NCI-H1092 (cell line): ENCODE data around the gene ATE1.
"Not testable (repeated sequence)": the region's sequence is repeated elsewhere in the genome, so short reads cannot be mapped to it uniquely, and the experiment has no call there.

Source experiments
- DNase-seq: peaks from one replicate; lab custom pipeline; 2025; lab: John Stamatoyannopoulos, UW

The ATE1 gene

DNA sequence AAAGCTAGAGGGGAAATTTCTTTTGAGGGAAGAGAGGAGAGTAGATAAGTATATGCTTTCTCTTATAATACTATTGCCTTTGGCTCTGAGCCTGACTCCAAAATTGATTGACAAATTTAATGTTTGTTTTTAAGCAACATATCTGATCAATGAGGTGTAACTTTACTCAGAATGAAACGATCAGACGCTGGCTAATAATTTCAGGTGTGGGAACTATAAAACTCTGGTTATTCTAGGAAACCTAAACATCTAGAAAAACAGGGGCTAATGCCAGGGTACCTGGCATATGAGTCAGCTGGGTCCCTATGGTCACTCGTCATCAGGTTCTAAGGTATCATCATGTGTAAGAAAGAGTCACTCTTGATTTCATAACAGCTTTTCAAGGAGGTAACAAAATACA, 139.7 kb downstream of the ATE1 start:
- no peak for DNase-seq

DNA sequence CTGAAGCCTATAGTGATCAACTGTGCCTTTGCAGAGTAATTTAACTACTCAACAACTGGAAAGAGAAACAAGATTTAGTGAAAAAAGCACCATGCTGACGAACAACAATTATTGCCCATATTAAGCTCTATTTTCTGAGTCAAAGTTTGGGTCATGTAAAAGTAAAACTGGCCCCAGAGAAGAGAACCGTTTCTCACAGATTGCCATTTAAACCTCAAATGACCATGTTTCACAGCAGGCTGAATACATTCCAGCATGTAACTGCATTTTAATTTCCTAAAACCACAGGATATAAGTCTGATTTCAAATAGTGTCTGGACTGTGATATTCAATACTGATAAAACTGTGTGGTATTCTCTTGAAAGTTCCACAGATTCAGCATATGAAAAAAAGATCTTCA, 140.7 kb downstream of the ATE1 start:
- no peak for DNase-seq

DNA sequence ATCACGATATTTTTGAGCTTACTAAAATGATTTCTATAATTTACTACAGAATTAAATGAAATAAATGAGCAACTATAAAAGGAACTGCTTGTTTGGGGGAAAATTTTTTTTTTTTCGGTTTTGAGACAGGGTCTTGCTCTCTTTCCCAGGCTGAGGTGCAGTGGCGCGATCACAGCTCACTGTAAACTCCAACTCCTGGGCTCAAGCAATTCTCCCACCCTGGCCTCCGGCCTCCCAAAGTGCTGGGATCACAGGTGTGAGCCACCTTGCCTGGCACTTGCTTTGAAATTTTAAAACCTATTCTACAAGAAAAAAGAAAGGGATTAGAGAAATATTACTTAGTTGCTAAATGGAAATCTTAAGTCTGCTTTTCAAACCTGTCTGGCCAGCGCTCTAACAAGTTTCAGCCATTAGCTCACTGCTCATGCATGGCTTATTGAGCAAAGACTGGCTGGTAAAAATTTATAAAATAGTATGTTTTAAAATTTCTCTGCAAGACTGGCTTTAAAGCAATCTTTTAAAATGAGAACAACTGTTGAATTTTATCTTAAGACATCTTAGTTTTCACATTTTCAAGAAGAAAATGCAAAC, 144.0 kb downstream of the ATE1 start:
- DNase-seq: no peak

DNA sequence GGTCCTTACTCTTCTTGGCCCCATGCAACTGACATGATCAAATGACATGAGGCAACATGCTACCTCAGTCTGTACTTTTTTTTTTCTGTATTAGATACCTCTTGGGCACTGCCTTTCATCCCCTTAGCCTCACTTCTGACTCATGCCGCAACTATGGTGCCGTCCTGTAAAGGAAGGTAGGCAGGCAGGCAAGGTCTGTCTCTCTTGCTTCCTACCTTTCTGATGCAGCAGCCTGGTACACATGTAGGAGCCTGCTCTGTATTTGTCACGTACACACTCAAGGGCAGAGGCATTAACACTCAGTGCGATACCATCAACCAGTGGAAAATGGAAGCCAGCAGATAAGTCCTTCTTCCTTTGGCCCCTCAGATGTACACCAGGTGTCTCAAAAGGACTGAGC, 146.7 kb downstream of the ATE1 start:
- no peak for DNase-seq

DNA sequence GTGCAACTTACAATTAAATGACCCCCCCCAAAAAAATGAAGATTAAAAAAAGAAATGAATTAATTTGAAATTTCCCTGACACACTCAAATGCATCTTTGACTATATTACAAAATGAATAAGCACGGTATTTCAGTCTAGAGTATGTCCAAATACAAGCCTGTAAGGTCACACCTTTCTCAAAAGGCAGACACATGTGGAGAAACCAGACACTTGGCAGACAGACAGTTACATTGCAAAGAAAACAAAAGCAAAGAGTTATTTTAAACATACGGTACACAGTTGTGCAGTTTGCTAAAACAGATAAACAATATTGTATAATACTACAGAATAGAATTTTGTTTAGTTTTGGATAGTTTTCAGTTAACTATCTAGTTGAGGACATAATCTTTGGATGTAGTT, 153.0 kb downstream of the ATE1 start:
- DNase-seq: no peak

DNA sequence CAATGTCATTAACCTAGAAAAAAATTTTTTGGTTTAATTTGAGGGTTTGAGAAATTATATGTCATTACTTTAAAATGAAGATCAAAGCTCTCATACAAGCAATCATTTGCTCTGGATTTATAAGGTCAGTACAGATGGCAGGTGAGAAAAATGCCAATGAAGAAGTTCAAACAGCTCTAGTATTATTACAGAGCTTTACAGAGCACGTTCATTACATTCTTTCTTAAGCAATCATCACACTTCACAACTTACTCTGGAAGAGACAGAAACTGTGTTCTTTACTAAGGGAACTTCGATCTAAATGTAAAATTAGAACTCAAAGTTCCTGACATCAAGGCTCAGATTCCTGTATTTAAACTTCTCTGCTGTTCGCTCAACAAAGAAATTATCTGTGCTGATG, 153.4 kb downstream of the ATE1 start:
- no peak for DNase-seq

DNA sequence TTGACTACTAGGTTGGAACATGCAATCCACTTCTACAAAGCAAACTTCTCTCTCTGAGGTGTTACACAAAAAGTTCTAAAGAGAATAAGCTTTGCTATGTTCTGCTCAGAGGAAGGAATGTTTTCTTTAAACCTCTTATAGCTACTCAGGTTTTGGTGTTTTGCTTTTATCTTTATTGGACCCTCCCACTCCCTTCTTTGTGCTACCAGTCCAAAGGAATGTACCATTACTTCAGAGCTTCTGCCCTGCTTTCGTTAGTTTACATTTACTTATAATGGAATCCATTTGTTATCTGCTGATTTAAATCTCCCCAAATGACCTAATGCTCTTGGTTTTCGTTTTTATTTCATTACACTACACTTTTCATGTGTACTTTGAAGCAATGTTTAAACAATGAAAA, 154.9 kb downstream of the ATE1 start:
- no peak for DNase-seq

DNA sequence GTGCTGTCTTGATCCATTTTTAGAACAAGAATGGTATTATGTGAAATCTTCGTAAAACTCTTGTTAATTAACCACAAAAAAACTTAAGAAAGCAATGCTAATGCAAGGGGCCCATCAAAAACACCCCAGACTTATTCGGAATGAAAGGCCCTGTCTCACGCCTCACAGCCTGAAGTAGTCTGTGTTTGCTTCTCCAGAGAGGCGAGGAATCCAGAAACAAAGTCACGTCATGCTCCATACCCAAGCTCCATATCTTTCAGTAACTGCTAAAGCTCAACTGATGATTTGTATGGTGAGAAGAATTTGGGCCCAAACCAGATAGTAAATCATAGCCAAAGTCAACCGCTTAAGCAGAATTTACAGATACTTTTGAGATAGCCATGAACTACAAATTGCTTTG, 155.4 kb downstream of the ATE1 start:
- DNase-seq: no peak

DNA sequence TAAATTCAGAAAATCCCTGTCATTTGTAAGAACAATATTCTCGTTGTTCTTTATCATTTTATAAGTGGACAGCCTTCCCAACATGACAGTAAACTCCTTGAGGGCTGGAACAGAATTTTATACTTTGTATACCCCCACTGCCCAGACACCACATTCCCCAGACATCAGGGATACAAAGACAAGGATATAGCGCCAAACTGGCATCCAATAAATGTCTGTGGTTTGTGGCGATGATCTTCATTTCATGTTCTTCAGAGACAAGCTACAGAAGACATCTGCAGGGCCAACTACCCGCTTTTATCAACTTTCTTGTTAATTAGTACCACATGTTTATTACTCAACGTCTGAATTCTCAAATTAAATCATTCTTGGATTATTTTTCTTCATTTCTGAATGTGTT, 155.9 kb downstream of the ATE1 start:
- no peak for DNase-seq

DNA sequence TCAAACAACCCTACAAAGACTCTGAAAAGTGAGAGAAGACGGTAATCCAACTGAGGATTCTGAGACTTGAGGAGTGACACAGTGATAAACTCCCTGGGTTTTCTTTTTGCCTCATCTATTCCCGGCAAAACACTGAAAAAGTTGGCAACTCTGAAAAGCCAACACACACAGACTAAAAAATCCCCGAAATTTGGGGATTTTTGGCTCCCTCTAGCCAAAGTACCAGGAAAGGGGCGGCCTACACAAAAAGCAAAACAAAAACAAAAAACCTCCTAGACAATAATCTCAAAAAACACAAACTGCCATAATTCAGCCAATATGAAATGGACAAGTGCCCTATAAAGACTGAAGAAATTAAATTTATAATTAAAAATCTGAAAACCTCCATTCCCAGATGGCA, 161.4 kb downstream of the ATE1 start:
- DNase-seq: no peak

DNA sequence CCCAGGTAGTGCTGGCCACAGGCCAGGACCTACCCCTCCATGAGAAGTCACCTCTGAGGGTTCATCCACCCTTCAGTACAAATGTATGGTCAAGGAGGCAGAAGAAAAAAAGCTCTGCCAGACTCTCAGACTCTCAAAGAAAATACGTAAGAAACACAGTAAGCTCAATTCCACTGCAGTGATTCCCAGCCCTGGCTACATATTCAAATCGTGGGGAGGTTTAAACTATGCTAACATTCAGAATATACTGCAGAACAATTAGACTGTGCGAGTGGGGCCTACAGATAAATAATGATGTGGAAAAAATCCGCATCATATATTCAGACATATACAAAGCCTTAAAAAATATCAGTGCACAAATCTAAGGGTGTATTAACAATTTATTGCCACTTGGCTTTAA, 162.6 kb downstream of the ATE1 start:
- no peak for DNase-seq

DNA sequence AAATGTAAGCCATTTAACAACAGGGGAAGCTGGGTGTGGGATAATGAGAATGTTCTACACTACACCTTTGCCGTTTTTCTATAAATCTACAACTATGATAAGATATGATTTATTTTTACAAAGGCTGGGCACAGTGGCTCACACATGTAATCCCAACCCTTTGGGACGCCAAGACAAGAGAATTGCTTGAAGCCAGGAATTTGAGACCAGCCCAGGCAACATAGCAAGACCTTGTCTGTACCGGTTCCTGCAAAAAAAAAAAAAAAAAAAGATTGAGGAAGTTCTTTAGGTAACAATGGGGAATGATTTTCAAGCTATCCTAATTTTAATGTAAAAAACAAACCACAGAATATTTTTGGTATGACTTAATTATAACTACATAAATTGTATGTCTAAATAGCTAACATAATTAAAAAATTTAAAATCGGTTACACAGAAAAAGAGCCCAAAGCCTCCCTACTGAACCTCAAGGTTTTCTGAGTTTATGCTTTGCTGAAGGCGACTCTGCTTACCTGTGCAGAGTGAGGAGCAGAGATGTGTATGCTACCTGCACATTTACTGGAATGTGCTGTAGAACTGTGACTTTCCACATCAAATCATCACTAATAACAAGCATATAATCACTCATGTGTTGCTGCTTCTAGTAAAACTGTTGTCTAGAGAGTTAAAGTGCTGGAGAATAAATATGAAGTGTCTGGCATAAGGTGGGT, 163.4 kb downstream of the ATE1 start:
- DNase-seq: no peak

DNA sequence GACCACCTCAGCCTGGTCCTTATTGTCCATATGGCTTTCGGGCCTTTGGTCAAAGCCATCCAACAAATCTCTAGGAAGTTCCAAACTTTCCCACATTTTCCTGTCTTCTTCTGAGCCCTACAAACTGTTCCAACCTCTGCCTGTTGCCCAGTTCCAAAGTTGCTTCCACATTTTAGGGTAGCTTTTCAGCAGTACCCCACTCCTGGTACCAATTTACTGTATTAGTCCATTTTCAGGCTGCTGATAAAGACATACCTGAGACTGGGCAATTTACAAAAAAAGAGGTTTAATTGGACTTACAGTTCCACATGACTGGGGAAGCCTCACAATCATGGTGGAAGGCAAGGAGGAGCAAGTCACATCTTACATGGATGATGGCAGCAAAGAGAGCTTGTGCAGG, 170.6 kb downstream of the ATE1 start:
- not testable (repeated sequence) for DNase-seq

DNA sequence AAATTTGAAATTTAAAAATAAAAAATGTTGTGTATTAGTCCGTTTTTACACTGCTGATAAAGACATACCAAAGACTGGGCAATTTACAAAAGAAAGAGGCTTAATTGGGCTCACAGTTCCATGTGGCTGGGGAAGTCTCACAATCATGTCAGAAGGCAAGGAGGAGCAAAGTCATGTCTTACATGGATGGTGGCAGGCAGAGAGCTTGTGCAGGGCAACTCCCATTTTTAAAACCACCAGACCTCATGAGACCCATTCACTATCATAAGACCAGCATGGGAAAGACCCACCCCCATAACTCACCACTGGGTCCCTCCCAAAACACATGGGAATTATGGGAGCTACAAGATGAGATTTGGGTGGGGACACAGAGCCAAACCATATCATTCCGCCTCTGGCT, 172.3 kb downstream of the ATE1 start:
- DNase-seq: not testable (repeated sequence)

DNA sequence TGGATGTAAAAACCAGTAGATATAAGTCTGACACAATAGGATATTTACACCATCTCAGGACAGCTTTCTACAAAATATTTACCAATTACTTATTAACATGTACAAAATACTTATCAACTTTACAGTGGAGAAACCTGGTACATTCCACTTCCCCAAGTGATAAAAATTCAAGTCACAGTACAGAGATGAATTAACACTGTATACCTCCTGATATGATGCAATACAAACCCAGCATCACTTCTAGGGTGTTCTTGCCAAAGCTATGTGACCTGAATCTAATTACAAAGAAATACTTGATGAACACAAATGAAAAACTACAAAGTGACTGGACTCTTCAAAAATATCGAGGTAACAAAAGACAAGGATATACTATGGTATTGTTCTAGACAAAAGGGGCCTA, 173.2 kb downstream of the ATE1 start:
- DNase-seq: no peak

DNA sequence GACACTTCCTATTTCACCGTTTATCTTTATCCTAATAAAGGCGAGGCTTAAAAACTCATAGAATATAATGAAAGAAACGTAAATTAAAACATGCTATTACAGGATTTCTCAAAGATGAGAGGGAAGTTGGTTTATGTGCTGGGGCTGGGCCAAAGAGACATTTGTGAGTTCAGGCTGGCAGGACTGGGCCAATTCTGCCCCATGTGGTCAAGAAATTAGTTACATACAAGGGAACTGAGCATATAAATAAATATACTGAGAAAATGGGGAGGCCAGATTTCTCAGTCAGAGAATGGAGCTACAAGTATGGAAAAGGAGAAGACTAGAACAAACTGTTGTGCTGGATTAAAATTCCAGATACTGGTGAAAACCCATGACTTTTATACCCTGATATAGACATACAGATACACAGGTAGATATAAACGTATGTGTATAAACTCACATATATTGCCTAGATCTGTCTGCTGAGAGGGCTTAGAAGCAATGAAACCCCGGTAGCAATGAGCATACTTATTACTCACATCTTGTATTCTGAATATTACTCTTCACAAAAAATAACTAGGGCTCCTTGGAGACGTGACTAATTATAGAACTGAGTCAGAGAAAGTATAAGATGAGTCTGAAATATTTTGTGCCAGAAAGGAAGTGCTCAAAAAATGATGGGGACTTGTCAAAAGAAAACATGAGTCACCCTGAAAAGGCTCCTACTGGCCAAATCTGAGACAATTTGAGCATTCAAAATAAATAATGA, 173.9 kb downstream of the ATE1 start:
- no peak for DNase-seq

DNA sequence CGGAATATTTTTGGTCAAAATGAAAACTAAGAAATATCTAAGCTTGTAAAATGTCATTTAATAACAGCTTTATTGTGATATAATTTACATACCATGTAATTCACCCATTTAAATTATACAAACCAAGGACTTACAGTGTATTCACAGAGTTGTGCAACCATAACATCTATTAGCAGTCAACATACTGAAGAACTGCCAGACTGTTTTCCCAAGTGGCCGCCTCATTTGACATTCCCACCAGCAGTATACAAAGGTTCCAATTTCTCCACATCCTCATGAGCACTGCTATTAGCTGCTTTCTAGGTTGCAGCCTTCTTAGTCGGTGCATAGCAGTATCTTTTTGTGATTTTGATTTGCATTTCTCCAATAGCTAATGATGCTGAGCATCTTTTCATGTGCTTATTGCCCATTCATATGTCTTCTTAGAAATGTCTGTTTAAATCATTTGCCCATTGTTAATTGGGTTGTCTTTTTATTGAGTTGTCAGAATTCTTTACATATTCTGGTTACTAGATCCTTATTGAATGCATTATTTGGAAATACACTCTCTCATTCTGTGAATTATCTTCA, 176.6 kb downstream of the ATE1 start:
- no peak for DNase-seq

DNA sequence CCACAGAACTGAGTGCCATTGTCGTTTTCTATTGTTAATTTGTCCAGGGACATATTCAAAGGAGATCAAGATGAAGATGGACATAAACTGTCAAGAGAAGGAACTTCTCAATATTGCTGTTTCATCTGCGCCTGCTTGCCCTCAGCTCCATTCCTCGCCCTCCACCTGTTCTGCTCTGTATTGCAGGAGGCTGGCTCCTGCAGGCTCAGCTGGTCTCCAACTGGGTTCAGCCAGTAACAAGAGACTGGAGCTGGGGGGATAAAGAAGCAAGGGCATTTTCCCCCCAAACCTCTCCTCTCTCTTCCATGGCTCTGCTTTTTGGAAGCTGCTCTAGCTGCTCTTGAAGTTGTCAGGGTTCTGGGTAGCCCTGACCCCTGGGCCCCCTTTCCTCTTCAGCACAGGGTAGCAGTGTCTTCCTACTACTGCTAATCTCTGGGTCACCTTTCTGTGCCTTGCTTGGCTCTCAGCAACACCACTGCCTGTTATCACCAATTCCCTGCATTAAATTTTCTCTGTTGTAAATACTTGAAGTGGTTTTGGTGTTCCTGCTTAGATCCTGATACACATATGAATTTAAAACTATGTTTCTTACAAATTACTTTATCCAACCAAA, 180.6 kb downstream of the ATE1 start:
- DNase-seq: no peak

DNA sequence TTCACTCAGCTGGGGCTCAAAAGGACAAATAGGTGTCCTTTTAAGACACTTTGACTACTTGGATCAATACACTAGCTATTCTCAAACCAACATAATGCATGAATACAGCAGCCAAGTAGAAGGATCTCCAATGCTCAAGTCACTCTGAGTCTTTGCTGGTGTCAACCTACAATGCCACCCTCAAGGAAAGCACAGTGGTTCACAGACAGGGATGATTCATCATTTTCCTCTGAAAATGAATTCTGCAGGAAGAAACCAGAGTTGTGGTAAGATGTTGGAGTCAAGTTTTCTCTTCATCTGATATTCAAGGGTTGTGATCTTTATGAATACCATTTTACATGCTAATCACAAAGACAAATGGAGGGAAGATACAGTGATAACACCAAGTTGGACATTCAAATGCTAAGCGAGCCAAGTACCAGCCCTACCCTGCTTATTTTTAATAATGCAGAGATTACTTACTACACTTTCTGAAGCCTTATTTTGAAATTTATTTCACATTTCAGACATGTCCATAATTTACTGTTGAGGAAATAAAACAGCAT, 186.5 kb downstream of the ATE1 start:
- DNase-seq: no peak

DNA sequence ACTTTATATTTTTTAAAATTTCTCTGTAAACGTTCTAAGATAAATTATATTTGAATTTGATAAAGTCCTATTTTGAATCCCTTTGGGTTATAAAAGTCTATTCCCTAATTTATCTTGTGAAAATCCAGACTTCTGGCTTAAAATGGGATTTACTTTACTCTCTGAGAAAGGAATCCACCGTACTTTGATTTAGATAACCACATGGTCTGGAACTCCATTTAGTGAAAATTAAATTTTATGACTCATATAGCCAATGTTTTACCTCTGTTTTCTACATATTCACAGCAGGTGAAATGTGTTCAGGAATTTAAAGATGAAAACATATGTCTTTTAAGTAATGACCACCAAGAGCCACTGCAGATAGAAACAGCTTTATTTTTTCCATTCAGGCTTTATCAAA, 187.8 kb downstream of the ATE1 start:
- DNase-seq: no peak

DNA sequence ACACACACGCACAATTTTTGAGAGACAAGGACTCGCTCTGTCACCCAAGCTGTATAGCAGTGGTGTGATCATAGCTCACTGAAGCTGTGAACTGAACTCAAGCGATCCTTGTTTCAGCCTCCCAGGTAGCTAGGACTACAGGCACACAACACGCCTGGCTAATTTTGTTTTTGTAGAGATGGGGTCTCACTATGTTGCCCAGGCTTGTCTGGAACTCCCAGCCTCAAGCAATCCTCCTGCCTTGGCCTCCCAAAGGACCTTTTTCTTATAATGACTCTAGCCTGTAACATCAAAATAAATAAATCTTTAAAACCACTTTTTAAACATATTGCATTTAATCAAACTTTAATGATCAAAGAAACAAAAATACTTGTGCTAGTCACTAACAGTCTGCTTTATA, 188.7 kb downstream of the ATE1 start:
- no peak for DNase-seq

DNA sequence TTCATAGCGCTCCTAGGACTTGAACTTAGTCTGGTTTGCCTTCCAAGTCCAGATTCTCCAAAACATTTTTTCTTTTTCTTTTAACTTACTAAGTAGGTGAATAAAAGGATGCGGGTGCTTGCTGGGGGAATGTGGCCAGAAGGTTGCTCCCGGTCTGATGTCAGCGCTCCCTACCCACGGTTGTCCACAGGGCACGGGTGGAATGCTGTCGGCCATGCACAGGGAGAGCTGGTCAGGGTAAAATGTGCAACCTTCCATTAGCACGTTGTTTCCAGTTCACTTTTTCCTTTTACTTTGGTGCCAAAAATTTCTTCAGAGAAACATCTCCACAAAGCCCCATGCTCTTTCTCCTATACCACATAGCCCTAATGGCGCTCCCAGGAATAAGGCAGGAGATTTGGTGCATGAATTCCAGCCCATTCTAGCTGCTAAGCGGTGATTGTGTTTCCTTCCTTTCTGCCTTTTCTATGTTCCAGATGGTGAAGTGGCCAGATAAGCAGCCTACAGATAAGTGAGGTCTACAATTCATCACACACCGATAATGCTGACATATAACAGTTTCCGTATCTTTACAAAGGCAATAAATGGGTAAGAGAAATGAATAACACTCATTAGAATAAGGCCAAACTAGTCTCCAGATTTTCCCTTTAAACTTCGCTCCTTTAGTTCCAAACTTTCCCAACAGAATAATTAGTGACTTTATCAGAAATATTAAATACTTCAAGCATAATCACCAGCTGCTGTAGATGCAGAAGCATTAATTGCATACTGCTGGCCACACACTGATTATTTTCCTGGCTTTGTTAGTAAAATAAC, 191.3 kb downstream of the ATE1 start:
- DNase-seq: no peak
